KBM-7 (cell line): ENCODE measurements around the gene ZNF511.

ENCODE experiments used
- DNase-seq: peaks from one replicate; pipeline ENCODE4 v3.0.0-alpha.2; 2015
- in situ Hi-C: fragments of 300-500 bp; cut with MboI; formaldehyde crosslinking; loops from 2 replicates; pipeline ENCODE4 v1.14.3; 2020; ENCODE audit warnings: low sequenced_read_pairs, low pct_unique_long_range_greater_than_20kb, mixed read lengths

The ZNF511 gene

DNA sequence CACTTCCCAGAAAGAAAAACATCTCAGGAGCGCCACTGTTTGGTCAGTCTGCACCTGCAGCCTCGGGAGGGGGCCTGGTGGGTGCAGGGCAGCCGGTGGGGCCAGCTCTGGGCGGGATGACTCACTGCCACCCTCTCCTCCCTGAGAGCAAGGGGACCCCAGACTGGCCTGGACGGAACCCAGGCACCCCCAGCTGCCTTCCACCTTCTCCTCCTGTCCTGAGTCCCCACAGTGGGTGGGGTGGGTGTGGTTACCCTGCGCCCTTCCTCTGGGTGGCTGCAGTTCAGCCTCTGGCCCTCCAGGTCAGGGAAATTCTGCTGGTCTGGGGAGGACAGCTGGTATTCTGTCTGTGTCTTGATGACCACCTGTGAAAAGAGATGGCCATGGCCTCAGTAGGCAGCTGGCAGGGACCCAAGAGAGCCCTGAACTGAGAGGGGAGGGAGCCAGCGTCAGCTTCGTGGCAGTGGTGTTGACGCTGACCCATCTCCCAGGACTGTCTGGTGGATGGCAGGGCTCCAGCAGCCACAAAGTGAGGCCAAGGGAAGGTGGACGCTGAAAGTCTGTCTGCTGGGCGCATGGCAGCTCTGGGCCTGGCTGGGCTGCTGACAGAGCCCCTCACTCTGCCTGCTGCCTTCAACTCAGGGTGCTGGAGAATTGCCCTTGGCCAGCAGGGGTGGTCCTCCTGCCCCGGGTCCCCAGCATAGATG is 19.1 kb downstream of the ZNF511 start:
- no peak for DNase-seq
- in situ Hi-C loops = no loop called here

DNA sequence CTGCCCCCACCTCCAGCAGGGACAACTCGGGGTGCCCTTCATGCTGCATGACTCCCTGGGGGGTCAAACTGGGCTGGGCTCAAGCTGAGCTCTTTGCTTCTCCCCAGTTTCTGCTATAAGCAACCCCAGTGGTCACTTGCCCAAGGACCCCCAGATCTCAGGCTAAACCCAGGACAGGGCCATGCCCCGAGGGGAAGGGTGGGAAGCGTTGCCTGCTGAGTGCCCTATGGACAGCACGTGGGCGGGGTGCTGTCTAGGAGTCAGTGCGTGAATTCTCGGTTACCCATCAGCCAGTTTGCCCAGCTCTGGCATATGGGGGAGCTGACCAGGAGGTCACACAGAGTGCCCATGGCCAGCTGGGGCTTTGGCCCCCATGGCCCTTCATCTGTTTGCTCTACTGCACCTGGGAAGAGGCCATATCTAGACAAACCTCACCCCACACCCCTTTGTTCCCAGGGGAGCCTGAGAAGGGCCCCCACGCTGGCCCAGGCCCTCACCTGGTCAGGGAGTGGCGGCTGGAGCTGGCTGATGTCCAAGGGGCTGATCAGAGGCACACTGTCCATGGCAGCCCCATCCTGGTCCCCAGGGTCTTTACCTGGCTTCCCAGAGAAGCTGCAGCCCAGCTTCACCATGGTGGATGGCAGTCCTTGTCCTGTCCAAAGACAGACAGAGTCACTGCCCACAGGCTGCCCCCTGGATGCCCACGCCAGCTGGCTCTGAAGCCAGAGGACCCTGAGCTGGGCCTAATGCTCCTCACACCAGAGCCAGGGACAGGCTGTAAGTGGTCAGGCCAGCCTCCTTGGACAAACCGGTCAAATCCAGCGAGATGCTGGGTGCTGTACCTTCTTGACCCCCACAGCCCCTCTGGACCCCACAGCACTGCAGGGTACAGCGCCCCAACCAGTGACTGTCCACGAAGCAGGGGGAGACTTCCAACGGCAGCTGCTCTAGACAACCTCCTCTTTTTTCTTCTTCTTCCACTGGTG is 19.9 kb downstream of the ZNF511 start:
- DNase-seq = no peak
- in situ Hi-C loops = no loop called here

DNA sequence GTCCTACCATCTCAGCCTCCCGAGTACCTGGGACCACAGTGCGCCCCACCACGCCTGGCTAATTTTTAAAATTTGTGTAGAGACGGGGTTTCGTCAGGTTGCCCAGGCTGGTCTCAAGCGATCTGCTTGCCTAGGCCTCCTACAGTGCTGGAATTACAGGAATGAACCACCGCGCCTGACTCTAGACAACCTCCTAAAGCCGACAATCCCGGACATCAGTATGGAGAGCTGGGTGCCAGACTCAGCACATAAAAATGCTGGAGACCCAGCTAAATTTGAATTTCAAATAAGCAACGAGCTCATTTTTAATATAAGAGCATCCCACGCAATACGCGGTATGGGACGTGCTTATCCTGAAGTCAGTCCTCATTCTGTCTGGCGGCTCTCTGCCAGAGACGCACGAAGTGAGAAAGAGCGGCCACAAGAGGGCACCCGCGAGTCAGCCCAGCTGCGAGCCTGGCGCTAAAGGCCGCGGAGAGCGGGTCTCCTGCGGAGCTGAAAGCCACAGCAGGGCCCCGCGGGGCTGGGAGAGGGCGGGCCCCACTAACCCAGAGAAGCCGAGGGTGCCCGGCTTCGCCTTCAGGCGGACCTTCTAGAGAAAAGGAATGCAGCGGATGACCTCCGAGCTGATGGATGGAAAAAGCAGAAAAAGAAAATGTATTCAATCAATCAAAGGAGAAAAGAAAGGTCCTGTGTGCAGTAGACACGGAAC is 20.9 kb downstream of the ZNF511 start:
- in situ Hi-C loops = no loop called here
- peak; percentile 87 for DNase-seq

DNA sequence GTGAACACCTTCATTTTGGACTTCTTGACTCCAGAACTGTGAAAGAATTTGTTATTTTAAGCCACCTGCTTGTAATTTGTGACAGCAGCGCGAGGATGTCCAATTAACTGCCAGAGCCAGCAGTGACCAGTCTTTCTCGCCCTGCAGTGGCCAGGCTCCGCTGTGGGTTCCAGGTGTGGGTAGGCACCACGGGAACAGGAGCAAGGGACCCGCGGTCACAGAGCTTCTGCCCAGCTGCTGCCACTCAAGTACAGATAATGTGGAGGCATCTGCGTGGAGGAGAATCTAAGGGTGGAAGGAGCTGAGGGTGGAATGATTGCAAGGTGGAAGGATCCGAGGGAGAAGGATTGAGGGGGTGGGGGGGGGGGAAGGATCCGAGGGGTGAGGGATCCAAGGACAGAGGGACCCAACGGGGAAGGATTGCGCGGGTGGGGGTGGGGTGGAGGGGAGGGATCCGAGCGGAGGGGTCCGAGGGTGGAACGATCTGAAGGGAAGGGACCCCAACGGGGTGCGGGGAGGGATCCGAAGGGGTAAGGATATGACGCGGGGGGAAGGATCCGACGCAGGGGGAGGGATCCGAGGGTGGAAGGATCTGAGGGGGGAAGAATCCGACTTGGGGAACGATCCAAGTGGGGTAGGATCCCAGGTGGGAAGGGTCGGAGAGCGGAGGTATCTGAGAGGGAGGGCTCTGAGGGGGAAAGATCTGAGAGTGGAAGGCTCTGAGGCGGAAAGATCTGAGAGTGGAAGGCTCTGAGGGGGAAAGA is 24.4 kb downstream of the ZNF511 start:
- in situ Hi-C loops = no loop called here
- no peak for DNase-seq

DNA sequence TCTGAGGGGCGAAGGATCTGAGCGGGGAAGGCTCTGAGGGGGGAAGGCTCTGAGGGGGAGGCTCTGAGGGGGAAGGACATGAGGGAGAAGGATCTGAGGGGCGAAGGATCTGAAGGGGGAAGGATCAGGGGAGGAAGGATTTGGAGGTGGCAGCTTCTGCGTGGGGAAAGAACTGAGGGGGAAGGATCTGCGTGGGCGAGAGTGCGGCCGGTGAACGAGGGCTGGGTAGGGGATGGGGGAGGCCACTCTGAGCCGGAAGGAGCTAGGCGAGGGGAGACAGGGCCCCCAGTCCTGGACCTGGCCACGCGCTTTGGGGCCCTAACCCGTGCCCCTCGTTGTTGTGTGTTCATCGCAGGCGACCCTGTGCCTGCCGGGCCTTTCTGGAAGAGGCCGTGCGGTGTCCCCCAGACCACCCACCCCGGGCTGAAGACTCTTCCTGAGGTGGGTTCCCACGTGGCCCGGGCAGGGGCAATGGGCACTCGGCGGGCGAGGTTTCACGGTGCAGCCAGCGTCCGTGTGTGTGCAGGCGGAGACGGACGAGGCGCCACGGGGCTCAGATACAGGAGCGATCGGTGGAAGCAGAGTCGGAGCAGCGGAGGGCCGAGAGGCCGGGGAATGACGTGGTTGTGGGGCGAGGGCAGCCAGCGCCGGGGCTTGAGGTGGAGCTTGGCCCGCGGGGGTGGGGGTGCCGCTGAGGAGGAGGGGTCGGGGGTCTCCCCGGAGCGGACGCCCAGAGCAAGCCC is 26.0 kb downstream of the ZNF511 start:
- in situ Hi-C loops = no loop called here

DNA sequence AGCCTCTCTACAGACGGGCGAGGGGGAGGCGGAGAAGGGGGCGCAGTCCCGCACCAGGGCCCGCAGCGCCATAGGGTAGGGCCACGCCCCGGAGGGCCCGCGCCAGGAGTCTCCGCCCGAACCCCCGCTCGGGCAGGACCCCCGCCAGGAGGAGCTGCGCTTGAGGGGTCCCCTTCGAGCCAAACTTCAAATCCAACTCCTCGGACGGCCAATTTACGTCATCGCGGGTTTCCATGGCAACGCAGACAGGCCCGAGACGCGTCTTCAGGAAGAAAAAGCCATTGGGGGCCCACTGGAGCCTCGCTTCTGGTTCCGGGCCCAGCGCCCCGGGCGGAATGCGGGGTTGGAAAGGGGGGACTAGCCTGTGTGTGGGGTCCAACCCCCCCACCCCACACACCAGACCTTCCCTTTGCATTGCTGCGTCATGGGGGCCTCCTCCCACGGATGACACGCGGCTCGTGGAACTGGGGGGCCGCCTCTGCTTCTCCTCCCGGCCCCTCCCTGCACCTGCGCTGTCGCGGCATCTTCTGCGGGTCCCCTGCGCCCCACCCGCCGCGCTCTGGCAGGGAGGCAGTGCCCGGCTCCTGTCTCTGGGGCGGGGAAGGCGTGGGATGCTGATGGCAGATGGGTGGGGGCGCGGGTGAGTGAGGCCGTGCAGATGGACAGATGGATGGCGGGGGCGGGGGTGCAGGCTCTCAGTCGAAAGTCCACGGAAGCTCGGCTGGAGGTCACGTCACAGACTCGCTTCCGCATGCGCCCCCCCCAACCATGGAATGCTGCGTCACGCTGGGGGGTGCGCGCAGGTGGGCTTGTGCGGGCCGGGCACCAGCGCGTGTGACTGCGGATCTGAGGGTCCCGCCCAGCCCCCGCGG is 26.8 kb downstream of the ZNF511 start:
- in situ Hi-C loops = no loop called here
- DNase-seq = no peak

More for the DNA sequence above, 26.0 kb downstream of the ZNF511 start:
- DNase-seq = no peak

DNA sequence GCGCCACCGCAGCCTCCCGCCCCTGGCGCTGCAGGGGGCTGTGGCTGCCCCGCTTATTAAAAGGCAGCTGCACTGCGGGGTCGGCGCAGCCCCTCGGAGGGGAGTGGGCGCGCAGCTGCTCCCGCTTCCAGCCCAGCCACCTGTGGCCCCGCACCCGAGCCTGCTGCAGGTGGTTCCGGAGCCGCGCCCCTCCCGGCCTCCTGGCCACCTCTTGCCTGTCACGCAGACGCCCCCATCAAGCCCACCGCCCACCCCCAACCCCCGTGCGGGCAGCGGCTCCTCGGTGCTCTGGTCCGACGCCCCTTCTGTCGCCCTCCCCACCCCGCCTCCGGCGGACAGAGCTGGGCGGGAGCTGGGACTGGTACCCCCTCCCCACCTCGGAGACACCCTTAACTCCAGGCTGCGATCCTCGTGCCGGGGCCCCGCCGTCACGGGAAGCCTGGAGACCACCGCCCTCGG is 27.4 kb downstream of the ZNF511 start:
- DNase-seq = no peak
- in situ Hi-C loops = no loop called here

DNA sequence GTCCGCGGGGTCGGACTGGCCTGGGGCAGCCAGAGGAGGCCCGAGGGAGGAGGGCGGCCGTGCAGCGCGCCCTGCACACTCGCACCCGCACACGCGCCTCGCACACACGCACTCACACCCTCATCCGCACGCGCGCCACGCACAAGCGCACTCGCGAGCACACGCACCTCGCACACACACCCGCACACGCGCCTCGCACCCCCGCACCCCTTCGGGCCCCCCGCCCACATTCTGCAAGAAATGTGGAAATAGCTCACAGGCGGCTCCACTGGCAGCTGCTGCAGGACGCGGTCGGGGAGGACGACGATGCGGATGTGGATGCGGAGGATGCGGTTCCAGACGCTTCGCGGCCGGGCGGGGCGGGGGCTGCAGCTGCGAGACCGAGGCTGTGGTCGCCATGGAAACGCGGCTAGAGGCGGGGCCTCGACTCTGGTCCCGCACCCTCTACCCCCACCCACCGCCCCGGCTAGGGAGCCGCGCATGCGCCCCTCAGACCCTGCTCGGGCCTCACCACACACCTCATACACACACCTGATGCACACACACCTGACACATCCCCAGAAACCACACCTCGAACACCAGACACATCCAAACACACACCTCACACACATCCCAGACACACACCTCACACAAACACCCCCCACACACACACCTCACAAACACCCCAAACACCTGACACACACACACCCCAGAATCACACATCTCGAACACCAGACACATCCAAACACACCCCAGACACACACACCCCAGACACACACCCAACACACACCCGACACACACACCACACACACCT is 28.1 kb downstream of the ZNF511 start, which contains the start of gene CALY:
CALY (minus strand) TSS at position 320 of the 793 bp plus-strand sequence. CDS start 7,907 bp downstream, outside the sequence.
- peak; percentile 57 for DNase-seq
- in situ Hi-C loops = no loop called here

DNA sequence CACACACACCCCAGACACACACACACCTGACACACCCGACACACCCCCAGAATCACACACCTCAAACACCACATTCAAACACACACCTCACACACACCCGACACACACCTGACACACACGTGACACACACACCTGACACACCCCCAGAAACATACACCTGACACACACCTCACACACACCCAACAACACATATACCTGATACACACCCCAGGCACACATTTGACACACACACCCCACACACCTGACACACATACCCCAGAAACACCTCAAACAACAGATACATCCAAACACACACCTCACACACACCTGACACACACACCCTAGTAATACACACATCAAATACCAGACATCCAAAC is 28.6 kb downstream of the ZNF511 start:
- in situ Hi-C loops = no loop called here

DNA sequence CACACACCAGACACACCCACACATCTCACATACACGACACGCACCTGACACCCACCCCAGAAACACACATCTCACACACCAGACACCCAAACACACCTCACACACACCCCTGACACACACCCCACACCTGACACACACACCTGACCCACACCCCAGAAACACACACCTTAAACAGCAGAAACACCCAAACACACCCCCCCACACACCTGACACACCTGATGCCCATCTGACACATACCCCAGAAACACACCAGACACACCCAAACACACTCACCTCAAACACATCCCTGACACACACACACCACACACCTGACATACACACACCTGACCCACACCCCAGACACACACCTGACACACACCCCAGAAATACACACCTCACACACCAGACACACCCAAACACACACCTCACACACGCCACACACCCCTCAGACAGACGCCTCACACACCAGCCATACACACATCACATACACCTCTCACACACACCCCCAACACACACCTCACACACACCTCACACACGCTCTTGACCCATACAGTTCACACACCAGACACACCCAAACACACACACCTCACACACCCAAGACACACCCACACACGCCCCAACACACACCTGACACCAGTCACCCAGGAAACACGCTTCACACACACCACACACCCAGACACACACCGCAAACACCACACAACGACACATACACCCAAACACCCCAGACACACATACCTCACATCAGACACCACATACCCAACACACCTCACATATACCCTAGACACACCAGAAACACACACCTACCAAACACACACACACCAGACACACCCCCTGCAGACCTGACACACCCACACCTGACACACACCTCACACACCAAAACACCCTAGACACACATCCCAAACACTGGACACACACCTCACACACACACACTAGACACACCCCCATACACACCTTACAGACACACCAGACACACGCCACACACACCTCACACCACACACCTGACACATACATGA is 29.7 kb downstream of the ZNF511 start:
- DNase-seq = no peak
- in situ Hi-C loops = no loop called here

More for the DNA sequence above, 28.6 kb downstream of the ZNF511 start:
- no peak for DNase-seq

DNA sequence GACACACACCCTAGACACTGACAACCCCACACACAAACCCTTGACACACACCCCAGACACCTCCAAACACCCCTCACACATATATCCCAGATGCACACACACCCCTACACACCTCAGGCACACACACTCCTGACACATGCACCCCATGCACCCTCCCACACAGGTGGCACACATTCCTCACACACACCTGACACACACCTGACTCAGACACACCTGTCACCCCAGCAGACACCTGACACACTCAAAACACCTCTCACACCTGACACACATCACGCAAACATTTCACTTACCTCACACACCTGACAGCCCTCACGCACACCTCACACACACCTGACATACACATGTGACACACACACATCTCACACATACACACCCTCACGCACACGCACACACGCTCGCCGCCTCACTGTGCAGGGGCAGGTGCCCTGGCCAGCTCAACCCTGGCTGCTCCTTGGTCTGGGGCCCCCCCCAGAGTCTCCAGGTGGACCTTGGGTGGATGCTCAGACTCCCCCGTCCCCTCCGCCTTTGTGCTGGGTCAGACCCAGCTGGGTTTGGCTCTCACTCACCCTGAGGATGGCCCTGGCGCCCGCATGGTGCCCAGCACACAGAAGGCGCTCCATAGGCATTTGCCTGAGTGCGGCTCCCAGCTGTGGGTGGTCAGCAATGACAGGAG is 31.1 kb downstream of the ZNF511 start:
- no peak for DNase-seq
- in situ Hi-C loops = no loop called here

DNA sequence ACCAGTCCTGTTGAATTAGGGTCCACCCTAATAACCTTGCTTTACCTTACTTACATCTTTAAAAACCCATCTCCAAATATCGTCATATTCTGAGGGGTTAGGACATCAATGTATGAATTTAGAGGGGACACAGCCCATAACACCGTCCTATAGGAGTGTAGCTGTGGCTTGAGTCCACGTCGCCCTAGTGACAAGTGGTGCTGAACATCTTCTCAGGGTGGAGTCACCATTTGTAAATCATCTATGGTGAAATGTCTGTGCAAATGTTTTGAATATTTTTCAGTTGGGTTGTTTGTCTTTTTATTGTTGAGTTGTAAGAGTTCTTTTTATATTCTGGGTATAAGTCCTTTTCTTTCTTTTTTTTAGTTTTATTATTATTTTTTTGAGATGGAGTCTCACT is 33.3 kb downstream of the ZNF511 start:
- in situ Hi-C loops = no loop called here
- no peak for DNase-seq

DNA sequence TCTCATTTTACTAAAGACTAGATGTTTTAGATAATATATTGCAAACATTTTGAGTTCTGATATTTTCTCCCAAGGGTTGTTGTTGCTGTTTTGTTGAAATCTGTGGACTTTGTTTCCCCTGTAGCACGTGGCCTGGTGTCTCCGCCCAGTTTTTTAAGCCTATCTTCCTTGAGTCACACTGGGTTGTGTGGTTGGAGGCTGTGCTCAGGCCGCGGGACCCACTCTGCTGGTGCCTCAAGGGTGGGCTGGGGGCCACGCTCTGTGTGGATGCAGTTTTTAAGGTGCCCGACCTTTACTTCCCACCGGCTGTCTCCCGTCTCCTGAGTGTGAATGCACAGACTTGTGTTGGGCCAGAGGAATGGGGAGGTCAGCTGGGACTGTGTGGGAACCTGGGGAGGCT is 34.2 kb downstream of the ZNF511 start:
- DNase-seq = no peak
- in situ Hi-C loops = no loop called here

DNA sequence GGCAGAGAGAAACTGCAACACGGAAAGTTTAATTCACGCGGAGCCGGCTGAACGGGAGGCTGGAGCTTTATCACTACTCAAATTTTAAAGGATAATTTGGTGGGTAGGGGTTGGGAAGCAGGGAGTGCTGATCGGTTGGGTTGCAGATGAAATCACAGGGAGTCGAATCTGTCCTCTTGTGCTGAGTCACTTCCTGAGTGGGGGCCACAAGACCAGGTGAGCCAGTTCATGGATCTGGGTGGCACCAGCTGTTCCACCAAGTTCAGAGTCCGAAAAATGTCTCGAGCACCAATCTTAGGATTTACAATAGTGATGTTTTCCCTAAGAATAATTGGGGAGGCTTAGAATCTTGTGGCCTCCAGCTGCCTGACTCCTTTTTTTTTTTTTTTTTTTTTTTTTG is 34.8 kb downstream of the ZNF511 start:
- in situ Hi-C loops = no loop called here

DNA sequence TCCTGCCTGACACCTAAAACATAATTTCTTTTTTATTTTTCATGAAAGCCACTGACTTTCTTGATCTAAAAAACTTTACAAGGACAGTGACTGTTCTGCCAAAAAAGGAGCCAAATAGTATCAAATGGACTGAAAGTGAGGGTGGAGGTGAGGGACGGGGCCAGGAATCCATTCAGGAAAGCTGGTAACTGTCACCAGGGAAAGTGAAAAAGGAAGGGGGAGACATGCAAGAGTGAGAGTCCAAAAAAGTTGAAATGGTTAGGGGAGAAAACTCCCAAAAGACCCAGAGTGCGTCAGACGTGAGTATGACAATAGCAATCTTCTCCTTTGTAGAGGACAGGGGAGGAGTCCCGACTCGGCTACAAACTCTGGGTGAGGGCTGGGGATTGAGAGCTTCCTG is 35.5 kb downstream of the ZNF511 start:
- in situ Hi-C loops = no loop called here

More for the DNA sequence above, 34.8 kb downstream of the ZNF511 start:
- DNase-seq = no peak

More for the DNA sequence above, 35.5 kb downstream of the ZNF511 start:
- DNase-seq = no peak
